ENCODE results near the gene ERICH4.

ERICH4 gene

DNA sequence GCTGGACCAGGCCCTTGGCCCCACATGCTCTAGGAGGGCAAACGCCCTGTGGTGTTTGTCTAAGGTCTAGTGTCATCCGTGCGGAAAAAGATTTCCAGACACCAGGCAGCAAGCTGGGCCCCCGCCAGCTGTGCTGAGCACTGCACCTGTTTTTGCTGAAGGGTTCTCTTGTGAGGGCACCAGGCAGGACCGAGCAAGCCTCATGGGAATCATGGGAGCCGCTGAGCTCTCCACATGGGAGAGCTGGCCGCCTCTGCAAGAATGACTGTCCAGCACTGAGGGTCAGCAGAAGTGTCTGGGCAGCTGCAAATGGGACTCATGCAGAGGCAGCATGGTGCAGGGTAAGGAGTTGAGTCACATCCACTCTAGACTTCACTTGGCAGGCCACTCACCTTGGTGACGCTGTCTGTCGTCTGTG, 27.8 kb upstream of the ERICH4 start:
- no peak overlapping the region for H3K27ac ChIP-seq
- TF ChIP-seq, protein P1, sequence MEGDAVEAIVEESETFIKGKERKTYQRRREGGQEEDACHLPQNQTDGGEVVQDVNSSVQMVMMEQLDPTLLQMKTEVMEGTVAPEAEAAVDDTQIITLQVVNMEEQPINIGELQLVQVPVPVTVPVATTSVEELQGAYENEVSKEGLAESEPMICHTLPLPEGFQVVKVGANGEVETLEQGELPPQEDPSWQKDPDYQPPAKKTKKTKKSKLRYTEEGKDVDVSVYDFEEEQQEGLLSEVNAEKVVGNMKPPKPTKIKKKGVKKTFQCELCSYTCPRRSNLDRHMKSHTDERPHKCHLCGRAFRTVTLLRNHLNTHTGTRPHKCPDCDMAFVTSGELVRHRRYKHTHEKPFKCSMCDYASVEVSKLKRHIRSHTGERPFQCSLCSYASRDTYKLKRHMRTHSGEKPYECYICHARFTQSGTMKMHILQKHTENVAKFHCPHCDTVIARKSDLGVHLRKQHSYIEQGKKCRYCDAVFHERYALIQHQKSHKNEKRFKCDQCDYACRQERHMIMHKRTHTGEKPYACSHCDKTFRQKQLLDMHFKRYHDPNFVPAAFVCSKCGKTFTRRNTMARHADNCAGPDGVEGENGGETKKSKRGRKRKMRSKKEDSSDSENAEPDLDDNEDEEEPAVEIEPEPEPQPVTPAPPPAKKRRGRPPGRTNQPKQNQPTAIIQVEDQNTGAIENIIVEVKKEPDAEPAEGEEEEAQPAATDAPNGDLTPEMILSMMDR (conservative IDR thresholded peaks at IDR 0.05): no peak
- TF ChIP-seq ZFX (IDR thresholded peaks at IDR 0.05): no peak

DNA sequence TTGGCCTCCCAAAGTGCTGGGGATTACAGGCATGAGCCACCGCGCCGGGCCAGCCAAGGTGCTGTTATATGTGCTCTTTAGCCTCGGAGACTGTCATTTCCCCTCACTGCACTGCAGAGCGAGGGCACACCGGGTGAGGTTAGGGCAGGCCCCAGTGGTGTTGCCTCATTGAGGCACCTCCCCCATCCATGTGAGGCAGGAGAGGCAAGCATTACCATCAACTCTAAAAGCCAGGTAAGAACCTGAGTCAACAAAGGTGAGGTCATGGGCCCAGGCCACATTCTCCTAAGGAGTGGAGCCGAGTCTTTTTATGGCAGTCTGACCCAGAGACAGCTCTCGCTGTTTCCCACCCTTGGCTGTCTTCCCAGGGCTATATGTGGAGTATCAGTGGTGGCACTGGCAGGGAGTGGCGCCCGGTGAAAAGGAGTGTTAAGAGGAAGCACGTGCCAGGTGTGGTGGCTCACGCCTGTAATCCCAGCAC, 26.7 kb upstream of the ERICH4 start:
- TF ChIP-seq, protein P1 (conservative IDR thresholded peaks at IDR 0.05): no peak
- no peak for TF ChIP-seq ZFX (IDR thresholded peaks at IDR 0.05)

DNA sequence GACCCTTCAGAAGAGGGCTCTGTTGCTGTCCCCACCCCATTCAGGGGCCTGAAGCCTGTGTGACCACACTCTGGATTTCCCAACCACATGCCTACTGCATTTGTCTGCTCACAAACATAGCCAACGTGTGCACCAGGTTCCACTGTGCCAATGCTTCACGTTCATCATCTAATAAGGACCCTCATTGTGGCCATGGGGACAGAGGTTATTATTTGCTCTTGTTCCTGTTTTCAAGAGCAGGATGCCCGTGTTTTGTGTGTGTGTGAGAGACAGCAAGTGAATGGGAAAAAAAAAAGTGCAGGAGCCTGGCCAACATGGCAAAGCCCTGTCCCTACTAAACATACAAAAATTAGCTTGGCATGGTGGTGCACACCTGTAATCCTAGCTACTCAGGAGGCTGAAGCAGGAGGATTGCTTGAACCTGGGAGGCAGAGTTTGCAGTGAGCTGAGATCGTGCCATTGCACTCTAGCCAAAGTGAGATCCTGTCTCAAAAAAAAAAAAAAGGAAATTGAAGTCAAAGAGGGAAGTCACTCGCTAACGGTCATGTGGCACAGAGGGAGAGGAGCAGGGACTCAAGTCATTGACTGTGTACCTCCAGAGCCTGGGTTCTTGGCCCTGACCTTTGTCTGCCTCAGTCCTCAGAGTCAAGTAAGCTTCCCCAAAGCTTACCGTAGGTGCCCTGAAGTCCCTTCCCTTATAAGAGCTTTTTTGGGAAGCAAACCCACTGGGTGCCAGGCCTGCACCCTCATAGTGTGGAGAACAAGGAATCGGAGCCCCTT, 22.7 kb upstream of the ERICH4 start:
- H3K27ac ChIP-seq: no peak overlapping the region
- TF ChIP-seq, protein P1 (conservative IDR thresholded peaks at IDR 0.05): no peak
- no peak for TF ChIP-seq ZFX (IDR thresholded peaks at IDR 0.05)

More for the DNA sequence above, 26.7 kb upstream of the ERICH4 start:
- no peak overlapping the region for H3K27ac ChIP-seq

DNA sequence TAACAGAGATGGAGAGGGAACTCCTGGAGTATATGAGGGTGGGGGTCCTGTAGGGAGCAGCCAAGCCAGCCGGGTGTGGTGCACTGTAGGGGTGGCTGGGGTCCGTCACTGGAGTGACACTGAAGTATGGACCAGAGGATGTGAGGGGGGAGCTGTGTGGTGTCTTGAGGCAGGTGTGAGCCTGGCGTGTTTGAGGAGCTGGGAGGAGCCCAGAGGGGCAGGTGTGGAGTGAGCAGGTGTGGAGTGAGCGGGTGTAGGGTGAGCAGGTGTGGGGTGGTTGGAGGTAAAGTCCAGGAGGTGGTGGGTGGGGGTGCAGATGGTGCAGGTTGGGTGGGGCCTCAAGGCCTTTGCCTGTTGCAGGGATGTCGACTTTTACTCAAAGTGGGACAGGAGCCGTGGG, 21.6 kb upstream of the ERICH4 start:
- no peak overlapping the region for H3K27ac ChIP-seq
- TF ChIP-seq, protein P1 (conservative IDR thresholded peaks at IDR 0.05): no peak

DNA sequence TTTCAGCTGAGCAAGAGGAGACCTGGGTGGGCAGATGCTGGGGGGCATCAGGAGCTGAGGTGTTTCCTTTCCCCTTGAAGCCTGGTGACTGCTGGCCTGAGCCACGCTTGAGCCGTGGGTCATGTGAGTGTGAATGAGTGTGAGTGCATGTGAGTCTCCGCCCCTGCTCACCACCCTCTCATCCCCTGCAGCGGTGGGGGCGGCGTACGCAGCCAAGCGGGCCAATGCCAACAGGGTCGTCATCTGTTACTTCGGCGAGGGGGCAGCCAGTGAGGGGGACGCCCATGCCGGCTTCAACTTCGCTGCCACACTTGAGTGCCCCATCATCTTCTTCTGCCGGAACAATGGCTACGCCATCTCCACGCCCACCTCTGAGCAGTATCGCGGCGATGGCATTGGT, 21.0 kb upstream of the ERICH4 start:
- H3K27ac ChIP-seq: no peak overlapping the region
- TF ChIP-seq, protein P1 (conservative IDR thresholded peaks at IDR 0.05): no peak
- no peak for TF ChIP-seq ZFX (IDR thresholded peaks at IDR 0.05)

DNA sequence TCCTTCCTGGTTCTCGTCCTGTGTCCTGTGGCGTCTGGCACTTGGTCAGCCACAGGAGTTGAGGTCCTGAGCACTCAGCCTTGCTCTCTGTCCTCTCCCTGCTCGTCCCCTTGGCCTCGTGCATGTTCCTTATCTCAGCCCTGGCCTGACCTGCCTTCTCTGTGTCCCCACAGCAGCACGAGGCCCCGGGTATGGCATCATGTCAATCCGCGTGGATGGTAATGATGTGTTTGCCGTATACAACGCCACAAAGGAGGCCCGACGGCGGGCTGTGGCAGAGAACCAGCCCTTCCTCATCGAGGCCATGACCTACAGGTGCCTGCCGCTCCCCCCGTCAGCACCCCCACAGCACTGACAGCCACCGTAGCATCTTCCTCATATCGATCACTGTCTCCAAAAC, 20.5 kb upstream of the ERICH4 start:
- no peak overlapping the region for H3K27ac ChIP-seq
- TF ChIP-seq, protein P1 (conservative IDR thresholded peaks at IDR 0.05): no peak
- TF ChIP-seq ZFX (IDR thresholded peaks at IDR 0.05): no peak

DNA sequence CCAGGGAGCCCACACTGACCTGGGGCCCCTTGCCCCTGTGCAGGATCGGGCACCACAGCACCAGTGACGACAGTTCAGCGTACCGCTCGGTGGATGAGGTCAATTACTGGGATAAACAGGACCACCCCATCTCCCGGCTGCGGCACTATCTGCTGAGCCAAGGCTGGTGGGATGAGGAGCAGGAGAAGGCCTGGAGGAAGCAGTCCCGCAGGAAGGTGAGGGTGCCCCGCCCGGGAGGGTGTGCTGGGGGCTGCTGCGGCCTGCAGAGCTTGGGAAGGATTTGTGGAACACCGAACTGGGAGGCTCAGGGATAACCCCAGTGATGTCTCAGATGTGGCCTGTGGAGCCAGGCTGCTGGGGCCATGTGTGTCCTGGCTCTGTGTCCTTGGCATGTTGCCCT, 20.0 kb upstream of the ERICH4 start:
- TF ChIP-seq, protein P1 (conservative IDR thresholded peaks at IDR 0.05): no peak
- TF ChIP-seq ZFX (IDR thresholded peaks at IDR 0.05): no peak
- no peak overlapping the region for H3K27ac ChIP-seq
